MG63 (cell line): ENCODE measurements around the gene IRF3. TPM values are rescaled to one million over a fixed set of nuclear protein-coding genes. Genes with fewer than 3 reads are reported as not detected.
A peak's percentile ranks its signal among the peaks of the same experiment; 100 is the strongest.

Experiments
- DNase-seq: peaks from one replicate; pipeline ENCODE4 v3.0.0-alpha.2; 2020
- H3K27me3 ChIP-seq: fragments of 250-450 bp; sonication (Bioruptor Pico); 2 replicates; pipeline ENCODE4 v1.5.1; 2020; ENCODE audit warnings: mild to moderate bottlenecking, moderate library complexity
- H3K36me3 ChIP-seq: fragments of 250-450 bp; sonication (Bioruptor Pico); 2 replicates; pipeline ENCODE4 v1.5.1; 2020; ENCODE audit warnings: mild to moderate bottlenecking, moderate library complexity
- H3K4me3 ChIP-seq: fragments of 250-450 bp; sonication (Bioruptor Pico); 2 replicates; pipeline ENCODE4 v1.5.1; 2020; ENCODE audit warnings: mild to moderate bottlenecking, moderate library complexity
- H3K9me3 ChIP-seq: fragments of 250-450 bp; sonication (Bioruptor Pico); 2 replicates; pipeline ENCODE4 v1.5.1; 2020; ENCODE audit warnings: mild to moderate bottlenecking, moderate library complexity
- total RNA-seq: library from RNA; depleted of rRNA; stranded (reverse); fragments of >200 nt; shearing (Covaris generic); gene quantifications from 2 replicates; pipeline ENCODE4 v1.2.3, GENCODE V29; 2014; ENCODE audit warnings: low replicate concordance

IRF3 gene
- total RNA-seq, 1 experiment from 2014 or later, result 104 TPM

DNA sequence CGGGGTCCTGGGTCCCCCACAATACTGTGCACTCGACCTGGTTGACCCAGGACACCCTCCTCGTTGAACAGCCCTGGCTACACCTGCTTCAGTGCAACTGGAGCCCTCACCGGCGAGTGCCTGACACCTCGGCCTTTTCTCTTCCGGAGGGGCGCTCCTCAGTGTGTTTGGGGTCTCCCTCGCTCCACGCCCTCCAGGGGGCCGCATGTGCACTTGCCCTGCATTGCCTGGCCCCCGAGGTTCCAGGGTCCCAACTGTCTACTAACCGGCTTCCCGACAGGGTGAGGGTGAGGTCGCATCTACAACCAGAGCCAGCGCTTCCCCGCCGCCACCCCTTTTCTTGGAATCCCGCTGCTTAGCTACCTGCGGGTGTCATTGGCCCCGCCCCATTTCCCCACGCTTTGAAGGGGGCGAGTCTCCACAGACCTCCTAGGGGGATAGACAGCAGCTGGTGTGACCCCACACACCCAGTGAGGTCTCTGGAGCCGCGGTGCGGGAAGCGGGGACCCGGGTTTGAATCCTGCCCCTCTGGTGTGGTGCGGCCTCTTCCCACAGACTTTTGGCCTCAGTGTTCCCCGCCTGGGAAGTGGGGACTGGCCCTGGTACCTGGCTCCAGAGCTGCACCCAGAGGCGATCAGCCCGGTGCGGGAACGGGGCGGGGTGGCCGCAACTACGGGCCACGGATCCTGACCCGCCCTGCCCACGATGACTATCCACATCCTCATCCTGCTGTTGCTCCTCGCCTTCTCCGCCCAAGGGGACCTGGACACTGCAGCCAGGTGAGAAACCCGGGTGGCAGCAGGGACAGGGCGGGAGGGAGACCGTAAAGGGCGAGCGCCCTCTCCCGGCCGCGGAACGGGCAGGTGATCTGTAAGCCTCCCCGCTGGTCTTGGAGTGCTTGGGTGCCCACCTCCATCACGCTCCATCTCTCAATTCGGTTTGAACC, 23.7 kb upstream of the IRF3 start, which contains the start of gene ADM5:
TSS of gene ADM5 (plus strand) at position 462 of the 946 bp plus-strand sequence. CDS start at position 706, 244 bp downstream.
- no peak for DNase-seq
- H3K4me3 ChIP-seq, result no peak within 1 kb of the TSS
- H3K36me3 ChIP-seq, result peaks cover 25% of the 10 kb centered on the region
- no peaks in the 10 kb centered on the region for H3K9me3 ChIP-seq
- no peaks in the 10 kb centered on the region for H3K27me3 ChIP-seq

DNA sequence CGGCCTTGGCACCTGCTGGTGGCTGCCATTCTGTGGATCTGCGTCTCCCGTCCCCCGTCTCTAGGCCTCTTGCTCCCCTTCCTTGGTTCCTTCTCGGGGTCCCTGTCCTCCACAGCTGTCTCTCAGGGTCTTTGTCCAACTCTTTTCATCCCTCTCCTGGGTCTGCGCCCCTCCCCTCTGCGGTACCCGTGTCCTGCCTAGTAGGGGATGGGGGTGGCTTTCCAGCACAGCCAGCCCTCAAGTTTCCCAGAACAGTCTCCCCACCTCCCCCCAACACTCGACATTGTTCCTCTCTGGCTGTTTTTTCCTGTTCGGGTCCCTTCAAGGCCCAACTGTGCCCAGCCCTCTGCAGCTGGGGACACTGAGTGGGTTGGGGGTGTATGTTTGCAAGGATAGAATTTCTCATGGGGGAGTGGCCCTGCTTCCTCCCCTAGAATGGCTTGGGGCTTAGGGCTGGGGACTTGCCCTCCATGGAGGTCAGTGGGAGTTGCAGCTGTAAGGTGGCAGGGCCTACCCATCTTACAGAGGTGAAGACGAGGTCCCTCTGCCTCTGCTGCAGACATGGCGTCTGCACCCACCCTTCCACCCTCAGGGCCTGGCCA, 23.0 kb upstream of the IRF3 start:
- Histone ChIP-seq H3K9me3 (no peaks in the 10 kb centered on the region), H3K4me3 (no peak overlapping the region), H3K36me3 (peaks cover 33% of the 10 kb centered on the region), H3K27me3 (no peaks in the 10 kb centered on the region)
- no peak for DNase-seq

DNA sequence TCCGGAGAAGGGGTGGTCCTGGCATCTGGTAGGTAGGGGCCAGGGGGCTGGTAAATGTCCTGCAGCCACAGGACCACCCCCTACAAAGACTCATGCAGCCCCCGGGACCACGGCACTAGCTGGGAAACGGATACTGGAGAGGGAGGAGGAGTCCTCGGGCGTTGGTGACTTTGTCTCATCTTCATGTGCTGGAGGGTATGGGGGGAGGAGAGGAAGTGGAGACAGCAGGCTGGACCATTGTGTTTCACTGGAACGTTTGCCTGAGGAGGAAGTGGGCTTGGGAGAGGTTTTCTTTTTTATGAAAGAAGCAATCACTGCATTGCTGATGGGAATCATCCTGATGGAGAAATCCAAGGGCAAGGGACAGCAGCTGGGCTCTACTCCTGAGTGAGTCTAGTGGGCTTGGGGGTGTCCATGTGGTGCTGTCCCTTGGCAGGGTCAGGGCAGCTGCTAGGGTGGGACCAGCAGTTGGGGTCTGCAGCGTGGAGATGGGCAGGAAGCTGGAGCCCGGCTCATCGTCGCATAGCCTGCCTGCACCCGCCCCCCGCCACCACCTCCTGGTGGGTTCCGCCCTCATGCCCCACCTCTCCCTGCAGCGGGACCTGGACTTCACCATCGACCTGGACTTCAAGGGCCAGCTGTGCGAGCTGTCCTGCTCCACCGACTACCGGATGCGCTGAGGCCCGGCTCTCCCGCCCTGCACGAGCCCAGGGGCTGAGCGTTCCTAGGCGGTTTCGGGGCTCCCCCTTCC, 22.1 kb upstream of the IRF3 start:
- Histone ChIP-seq H3K9me3 (no peaks in the 10 kb centered on the region), H3K4me3 (no peak overlapping the region), H3K27me3 (no peaks in the 10 kb centered on the region), H3K36me3 (peaks cover 42% of the 10 kb centered on the region)
- DNase-seq, result no peak

DNA sequence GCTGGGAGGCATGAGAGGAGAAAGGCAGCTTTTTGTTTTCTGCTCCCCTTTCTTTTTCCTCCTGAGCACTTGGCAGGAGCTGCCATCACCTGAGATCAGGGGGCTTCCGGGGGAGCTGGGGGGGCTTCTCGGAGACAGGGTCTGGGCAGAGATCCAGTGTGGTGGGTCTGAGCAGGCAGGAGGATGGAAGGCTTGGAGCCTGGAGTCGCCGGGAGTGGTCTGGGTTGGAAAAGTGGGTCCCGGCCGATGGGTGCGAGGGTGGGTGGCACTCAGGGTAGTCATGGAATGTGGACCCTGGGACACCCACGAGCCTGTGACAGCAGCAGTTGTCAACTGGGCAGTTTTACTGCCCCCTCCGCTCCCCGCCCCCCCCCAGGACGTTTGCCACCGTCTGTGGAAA, 21.5 kb upstream of the IRF3 start:
- Histone ChIP-seq H3K4me3 (no peak overlapping the region), H3K27me3 (no peaks in the 10 kb centered on the region), H3K36me3 (peaks cover 48% of the 10 kb centered on the region), H3K9me3 (no peaks in the 10 kb centered on the region)
- DNase-seq, result no peak

DNA sequence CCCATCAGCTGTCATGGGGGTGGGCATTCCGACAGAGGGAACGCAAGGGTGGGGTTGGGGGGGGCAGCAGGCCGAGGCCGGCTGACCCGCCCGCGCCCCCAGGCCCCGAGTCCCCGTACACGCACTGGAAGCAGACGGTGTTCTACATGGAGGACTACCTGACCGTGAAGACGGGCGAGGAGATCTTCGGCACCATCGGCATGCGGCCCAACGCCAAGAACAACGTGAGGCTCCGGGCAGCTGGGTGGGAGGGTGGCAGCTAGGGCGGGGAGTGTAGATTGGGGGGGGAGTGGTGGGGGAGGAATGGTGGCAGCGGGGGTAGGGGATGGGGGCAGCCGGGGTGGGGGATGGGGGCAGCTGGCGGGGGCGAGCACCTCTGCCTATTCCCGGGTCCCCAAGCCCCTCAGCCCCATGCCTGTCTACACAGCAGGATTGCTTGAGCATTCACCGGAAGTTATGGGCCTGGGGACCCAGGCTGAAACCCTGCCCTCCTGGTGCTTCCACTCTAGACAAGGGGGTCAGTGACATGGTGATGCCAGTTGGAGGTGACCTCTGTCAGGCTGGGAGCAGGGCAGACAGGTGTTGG, 20.9 kb upstream of the IRF3 start:
- no peaks in the 10 kb centered on the region for H3K27me3 ChIP-seq
- no peak for DNase-seq
- no peaks in the 10 kb centered on the region for H3K9me3 ChIP-seq
- H3K36me3 ChIP-seq, result peaks cover 53% of the 10 kb centered on the region
- H3K4me3 ChIP-seq, result no peak overlapping the region

DNA sequence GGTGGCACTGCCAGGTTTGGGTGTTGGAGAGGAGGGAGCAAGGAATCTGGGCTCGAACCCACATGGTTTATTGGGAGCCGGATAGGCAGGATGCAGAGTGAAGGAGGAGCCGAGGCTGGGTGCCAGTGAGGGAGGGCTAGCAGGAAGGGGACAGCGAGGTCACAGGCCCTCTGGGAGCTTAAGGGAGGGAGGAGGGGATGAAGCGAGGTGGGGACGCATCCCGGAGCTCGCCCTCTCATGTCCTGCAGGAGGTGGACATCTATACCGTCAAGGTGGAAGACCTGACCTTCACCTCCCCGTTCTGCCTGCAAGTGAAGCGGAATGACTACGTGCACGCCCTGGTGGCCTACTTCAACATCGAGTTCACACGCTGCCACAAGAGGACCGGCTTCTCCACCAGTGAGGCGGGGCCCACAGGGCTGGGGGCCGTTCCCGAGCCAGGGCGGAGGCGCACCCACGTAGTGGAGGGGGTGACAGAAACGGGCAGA, 20.2 kb upstream of the IRF3 start:
- Histone ChIP-seq H3K36me3 (peaks cover 60% of the 10 kb centered on the region), H3K9me3 (no peaks in the 10 kb centered on the region), H3K27me3 (no peaks in the 10 kb centered on the region), H3K4me3 (no peak overlapping the region)
- no peak for DNase-seq

DNA sequence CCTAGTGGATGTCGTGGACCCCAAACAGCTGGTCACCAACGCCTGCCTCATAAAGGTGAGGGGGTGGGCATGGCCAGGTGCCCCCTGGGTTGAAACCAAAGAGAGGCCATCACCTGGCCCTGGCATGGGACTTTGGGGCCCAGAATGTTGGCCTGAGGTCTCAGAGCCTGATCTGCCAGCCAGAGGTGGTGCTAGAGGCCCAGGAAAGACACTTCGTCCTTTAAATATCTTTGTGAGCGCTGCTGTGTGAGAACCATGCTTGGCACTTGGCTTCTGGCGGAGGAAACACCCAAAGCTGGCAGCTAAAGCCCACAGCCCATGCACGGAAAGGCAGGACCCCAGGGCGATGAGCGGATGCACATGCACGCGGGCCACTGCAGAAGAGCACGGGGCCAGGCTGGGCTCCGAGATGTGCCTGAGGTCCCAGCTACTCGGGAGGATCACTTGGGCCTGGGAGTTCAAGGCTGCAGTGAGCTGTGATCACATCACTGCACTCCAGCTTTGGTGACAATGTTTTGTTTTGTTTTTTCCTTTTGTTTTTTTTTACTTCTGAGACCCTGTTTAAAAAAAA, 19.4 kb upstream of the IRF3 start:
- Histone ChIP-seq H3K9me3 (no peaks in the 10 kb centered on the region), H3K27me3 (no peaks in the 10 kb centered on the region), H3K36me3 (peaks cover 67% of the 10 kb centered on the region), H3K4me3 (no peak overlapping the region)
- DNase-seq, result no peak

DNA sequence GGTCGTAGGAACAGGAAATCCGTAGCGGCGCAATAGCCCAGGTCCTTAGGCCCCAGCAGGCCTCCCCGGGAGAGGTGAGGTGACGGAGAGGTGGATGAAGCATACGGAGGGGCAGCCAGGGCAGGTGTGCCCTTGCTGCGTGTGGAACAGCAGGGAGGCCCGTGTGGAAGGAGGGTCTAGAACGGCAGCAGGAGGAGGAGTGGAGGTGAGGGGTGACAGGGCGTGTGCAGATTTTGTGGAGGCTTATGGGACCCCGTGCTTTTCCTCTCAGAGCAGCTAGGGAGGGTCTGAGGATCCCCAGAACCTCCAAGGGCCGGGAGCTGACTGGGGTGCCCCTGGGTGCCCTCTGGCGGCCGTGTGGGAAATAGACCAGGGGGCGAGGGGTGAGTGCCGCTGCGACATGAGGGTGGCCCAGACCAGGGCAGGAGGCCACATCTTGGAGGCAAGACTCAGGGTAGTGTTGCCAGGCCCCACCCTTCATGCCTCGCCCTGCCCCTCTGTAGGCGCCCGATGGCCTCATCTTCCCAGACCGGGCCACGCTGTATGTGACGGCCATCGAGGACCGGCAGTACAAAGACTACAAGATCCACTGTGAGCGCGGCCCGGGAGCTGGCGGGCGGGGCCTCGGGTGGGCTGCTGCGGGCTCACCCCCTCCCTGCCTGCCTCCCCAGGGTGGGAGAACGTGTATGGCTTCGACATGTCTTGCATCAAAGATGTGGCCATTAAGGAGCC, 18.8 kb upstream of the IRF3 start:
- H3K36me3 ChIP-seq, result peaks cover 71% of the 10 kb centered on the region
- DNase-seq, result no peak
- H3K9me3 ChIP-seq, result no peaks in the 10 kb centered on the region
- no peaks in the 10 kb centered on the region for H3K27me3 ChIP-seq
- no peak overlapping the region for H3K4me3 ChIP-seq

DNA sequence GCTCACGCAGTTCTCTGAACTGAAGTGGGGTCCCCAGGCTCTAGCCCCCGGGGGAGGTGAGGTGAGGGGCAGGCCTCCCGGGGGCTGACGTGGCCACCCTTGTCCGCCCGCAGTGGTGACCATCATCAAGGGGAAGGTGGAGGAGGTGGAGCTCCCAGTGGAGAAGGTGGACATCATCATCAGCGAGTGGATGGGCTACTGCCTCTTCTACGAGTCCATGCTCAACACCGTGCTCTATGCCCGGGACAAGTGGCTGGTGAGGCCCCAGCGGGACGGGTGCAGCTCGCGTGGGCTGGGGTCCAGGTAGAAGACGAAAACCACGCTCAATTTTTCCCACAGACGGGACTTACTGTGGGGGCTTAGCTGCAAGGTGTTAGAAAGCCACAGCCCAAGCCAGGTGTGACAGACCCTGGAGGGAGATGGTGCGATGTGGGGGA, 18.2 kb upstream of the IRF3 start:
- DNase-seq, result no peak
- H3K9me3 ChIP-seq, result no peaks in the 10 kb centered on the region
- H3K36me3 ChIP-seq, result peaks cover 71% of the 10 kb centered on the region
- no peak overlapping the region for H3K4me3 ChIP-seq
- H3K27me3 ChIP-seq, result no peaks in the 10 kb centered on the region

DNA sequence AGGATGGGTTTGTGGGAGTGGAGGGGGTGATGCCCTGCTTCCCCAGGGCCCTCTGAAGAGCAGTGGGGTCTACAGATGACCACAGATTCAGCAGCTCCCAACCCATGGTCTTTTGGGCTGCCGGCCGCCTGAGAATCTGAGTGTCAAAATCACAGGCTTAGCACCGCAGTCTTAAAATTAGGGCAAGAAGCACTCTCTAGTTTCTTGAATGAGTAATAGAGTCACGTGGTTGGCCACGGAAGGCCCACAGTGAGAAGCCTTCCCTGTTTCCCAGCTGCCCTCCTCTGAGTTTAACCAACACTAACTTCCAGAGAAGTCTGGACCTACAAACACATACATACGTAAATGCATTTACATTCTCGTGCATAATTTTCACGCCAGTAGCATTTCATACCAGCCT, 16.6 kb upstream of the IRF3 start:
- H3K9me3 ChIP-seq, result no peaks in the 10 kb centered on the region
- DNase-seq, result no peak
- H3K4me3 ChIP-seq, result no peak overlapping the region
- H3K27me3 ChIP-seq, result no peaks in the 10 kb centered on the region
- peaks cover 66% of the 10 kb centered on the region for H3K36me3 ChIP-seq

DNA sequence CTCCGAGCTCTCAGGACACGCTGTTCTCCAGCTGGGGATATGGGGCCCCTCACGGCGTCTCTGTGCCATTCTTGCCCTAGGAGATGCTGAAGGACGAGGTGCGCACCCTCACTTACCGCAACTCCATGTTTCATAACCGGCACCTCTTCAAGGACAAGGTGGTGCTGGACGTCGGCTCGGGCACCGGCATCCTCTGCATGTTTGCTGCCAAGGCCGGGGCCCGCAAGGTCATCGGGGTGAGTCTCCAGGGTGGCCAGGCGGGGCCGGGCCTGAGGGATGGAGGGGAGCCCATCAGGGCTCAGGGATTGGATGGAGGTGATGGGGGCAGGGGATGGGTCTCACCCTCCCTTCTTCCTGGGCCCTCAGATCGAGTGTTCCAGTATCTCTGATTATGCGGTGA, 16.2 kb upstream of the IRF3 start:
- H3K9me3 ChIP-seq, result no peaks in the 10 kb centered on the region
- no peaks in the 10 kb centered on the region for H3K27me3 ChIP-seq
- H3K36me3 ChIP-seq, result peaks cover 68% of the 10 kb centered on the region
- DNase-seq, result no peak
- no peak overlapping the region for H3K4me3 ChIP-seq

DNA sequence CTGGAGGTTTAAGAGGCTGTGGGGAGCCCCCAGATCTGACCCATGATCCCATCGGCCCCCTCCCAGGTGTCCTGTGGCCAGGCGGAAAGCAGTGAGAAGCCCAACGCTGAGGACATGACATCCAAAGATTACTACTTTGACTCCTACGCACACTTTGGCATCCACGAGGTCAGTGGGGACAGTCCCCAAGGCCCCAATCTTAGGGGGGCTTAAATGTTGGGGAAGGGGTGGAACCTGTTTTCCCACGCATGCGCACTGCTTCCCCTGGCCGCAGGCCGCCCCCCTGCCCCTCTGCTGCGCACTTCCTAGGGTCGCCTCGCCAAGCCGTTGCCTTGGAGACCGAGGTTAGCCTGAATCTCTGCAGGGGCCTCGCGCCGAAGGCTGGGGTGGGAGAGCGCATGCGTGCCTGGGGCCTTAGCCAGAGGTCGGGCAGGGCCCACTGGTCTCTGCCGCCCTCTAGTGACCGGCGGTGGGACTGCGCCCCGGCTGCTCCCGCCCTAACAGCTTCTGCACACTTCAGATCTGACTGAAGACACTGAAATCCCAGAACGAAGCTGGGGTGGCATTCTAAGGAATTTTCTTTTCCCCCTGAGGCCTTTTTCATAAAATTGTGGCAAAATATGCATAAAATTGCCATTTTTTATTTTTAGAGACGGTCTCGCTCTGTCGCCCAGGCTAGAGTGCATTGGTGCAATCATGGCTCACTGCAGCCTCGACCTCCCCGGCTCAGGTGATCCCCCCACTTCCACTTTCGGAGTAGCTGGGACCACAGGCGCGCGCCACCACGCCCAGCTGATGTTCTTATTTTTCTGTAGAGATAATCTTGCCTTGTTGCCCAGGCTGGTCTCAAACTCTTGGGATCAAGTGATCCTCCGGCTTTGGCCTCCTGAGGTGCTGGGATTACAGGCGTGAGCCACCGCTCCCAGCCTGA, 15.0 kb upstream of the IRF3 start:
- Histone ChIP-seq H3K4me3 (no peak overlapping the region), H3K36me3 (peaks cover 60% of the 10 kb centered on the region), H3K9me3 (no peaks in the 10 kb centered on the region), H3K27me3 (no peaks in the 10 kb centered on the region)
- peak; percentile 85 for DNase-seq

DNA sequence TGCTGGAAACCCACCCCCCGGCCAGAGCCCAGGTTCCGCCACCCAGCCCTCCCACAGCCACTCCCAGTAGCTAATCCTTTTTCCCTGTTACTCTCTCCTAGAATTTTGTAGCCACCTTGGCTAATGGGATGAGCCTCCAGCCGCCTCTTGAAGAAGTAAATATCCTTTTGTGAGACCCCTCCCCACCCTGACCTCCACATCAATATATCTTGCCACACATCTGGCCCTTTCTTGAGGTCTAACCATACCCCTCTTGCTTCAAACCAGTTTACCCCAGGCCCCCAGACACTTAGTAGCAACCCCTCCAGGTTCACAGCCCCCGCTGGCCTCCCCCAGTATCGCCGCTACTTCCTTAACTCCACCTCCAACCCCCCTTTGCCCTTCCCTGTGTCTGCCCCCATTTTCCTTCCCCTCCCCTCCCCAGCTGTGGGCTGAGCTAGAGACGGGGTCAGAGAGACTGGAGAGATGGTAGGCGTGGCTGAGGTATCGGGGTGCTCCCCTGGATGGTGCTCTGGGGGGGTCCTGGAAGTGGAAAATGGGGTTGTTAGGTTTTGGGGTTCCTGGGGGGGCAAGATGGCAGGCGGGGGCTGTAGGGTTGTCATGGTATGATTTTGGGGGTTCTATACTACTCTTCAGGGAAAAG, 14.2 kb upstream of the IRF3 start:
- DNase-seq, result no peak
- peaks cover 54% of the 10 kb centered on the region for H3K36me3 ChIP-seq
- no peaks in the 10 kb centered on the region for H3K27me3 ChIP-seq
- no peaks in the 10 kb centered on the region for H3K9me3 ChIP-seq
- no peak overlapping the region for H3K4me3 ChIP-seq

DNA sequence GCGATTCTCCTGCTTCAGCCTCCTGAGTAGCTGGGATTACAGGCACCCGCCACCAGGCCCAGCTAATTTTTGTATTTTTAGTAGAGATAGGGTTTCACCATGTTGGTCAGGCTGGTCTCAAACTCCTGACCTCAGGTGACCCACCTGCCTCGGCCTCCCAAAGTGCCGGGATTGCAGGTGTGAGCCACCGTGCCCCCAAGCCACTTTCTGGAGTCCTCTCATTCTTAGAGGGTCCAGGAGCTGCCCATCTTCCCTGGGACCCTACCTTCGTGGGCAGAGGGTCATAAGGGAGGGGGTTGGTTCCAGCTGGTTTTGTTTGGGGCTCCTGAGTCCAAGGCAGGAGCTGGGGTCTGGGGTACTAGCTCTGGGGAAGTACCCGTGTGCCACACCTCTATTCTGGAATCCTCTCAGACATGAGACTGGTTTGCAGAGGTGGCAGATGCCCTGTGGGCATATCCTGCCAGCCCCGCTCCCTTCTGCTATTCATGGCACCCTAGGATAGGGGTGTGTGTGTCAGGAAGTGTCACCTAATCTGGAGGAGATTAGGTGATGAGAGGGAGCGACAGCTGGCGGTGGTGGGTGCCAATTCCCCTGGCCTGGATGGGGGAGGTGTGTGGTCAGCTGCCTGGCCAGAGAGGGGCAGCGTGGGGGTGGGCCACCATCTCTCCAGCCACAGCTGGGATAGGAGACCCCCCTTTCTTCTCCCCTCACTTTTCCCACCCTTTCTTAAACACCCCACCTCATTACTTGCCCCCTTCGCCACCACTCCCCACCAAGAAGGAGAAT, 13.5 kb upstream of the IRF3 start:
- H3K27me3 ChIP-seq, result no peaks in the 10 kb centered on the region
- no peak for DNase-seq
- H3K9me3 ChIP-seq, result no peaks in the 10 kb centered on the region
- H3K4me3 ChIP-seq, result peak overlapping the region; percentile 5; the same call in 1 of the 2 replicates
- H3K36me3 ChIP-seq, result peaks cover 47% of the 10 kb centered on the region
